Cardiac muscle cell (in vitro differentiated cells and primary cell): Measurements from ENCODE around the gene XKR8. TPM values are rescaled to one million over a fixed set of nuclear protein-coding genes. Genes with fewer than 3 reads are reported as not detected.

Experiments
- DNase-seq, 2 donors: peaks; one replicate each; pipeline versions ENCODE4 v3.0.0 to v3.0.0-alpha.2; 2010 to 2017; ENCODE audit warnings: low read depth in 1 of 2, low spot score in 1 of 2
- H3K27ac ChIP-seq: fragments of 200-600 bp; sonication (generic); 2 replicates; pipeline ENCODE4 v1.5.1; 2016
- H3K27me3 ChIP-seq: fragments of 200-600 bp; sonication (generic); 2 replicates; pipeline ENCODE4 v1.6.0; 2016; ENCODE audit warnings: control low read depth
- H3K36me3 ChIP-seq: fragments of 200-600 bp; sonication (generic); 2 replicates; pipeline ENCODE4 v1.5.1; 2016; ENCODE audit warnings: control low read depth
- H3K4me1 ChIP-seq: fragments of 200-600 bp; sonication (generic); 2 replicates; pipeline ENCODE4 v1.8.1; 2017; ENCODE audit warnings: low read depth, mild to moderate bottlenecking, mixed run types
- H3K4me3 ChIP-seq: fragments of 200-600 bp; sonication (generic); 2 replicates; pipeline ENCODE4 v1.5.1; 2016; ENCODE audit warnings: mild to moderate bottlenecking
- H3K9me3 ChIP-seq: fragments of 200-600 bp; sonication (generic); 2 replicates; pipeline ENCODE4 v1.5.1; 2017; ENCODE audit warnings: low read depth, mild to moderate bottlenecking, control low read depth
- CTCF ChIP-seq: IDR thresholded peaks from 2 replicates; pipeline ENCODE4 v1.5.1; 2012; ENCODE audit warnings: low read depth, mild to moderate bottlenecking, low read length
- polyA plus RNA-seq: library from polyadenylated mRNA; unstranded; fragments of >200 nt; fragmentation: Nextera tagmentation; extraction: Ambion mirVana; gene quantifications from 2 replicates; pipeline ENCODE4 v1.2.1, GENCODE V29; 2016
- total RNA-seq: library from RNA; depleted of rRNA; stranded (reverse); fragments of >200 nt; gene quantifications from 2 replicates; pipeline ENCODE4 v1.2.3, GENCODE V29; 2016

The XKR8 gene
- total and polyA plus RNA-seq, 2 experiments from 2014 or later = 13.7 to 17.5 TPM

- Histone ChIP-seq H3K4me1 (no peaks in the 10 kb centered on the region), H3K27ac (no peak overlapping the region), H3K4me3 (no peak overlapping the region), H3K9me3 (no peaks in the 10 kb centered on the region), H3K27me3 (no peaks in the 10 kb centered on the region), H3K36me3 (no peaks in the 10 kb centered on the region)
- no peak for DNase-seq
- no peak for TF ChIP-seq CTCF
Observed at GRCh38 chr1:27931184-27931583, 28.6 kb upstream of the XKR8 start.

GRCh38 chr1:27931759-27932158 is 28.0 kb upstream of the XKR8 start:
- Histone ChIP-seq H3K27ac (no peak overlapping the region), H3K36me3 (no peaks in the 10 kb centered on the region), H3K27me3 (no peaks in the 10 kb centered on the region), H3K9me3 (no peaks in the 10 kb centered on the region), H3K4me1 (no peaks in the 10 kb centered on the region), H3K4me3 (no peak overlapping the region)
- DNase-seq = peak in 1 of 2 donors; percentile 32
- no peak for TF ChIP-seq CTCF

- peak in 1 of 2 donors; percentile 67 for DNase-seq
- no peaks in the 10 kb centered on the region for H3K27me3 ChIP-seq
- H3K4me3 ChIP-seq = peak within 1 kb of the TSS; percentile 21
- no peak within 1 kb of the TSS for H3K27ac ChIP-seq
- no peaks in the 10 kb centered on the region for H3K4me1 ChIP-seq
- TF ChIP-seq CTCF = no peak
- H3K9me3 ChIP-seq = no peaks in the 10 kb centered on the region
- no peaks in the 10 kb centered on the region for H3K36me3 ChIP-seq
Observed at GRCh38 chr1:27934818-27935549, 24.8 kb upstream of the XKR8 start, which contains the start of gene SMPDL3B. TSS of gene SMPDL3B (plus strand) at chr1:27935000. CDS start at chr1:27935184, 184 bp downstream.

GRCh38 chr1:27935721-27936120 is 24.1 kb upstream of the XKR8 start:
- TF ChIP-seq CTCF = no peak
- Histone ChIP-seq H3K27me3 (no peaks in the 10 kb centered on the region), H3K27ac (no peak overlapping the region), H3K4me1 (no peaks in the 10 kb centered on the region), H3K4me3 (peak overlapping the region; percentile 21), H3K36me3 (no peaks in the 10 kb centered on the region), H3K9me3 (no peaks in the 10 kb centered on the region)
- no peak for DNase-seq

GRCh38 chr1:27936370-27936769 is 23.4 kb upstream of the XKR8 start:
- H3K9me3 ChIP-seq = no peaks in the 10 kb centered on the region
- no peaks in the 10 kb centered on the region for H3K36me3 ChIP-seq
- no peak for TF ChIP-seq CTCF
- no peak overlapping the region for H3K4me3 ChIP-seq
- H3K4me1 ChIP-seq = peaks cover 1% of the 10 kb centered on the region
- no peak for DNase-seq
- H3K27ac ChIP-seq = no peak overlapping the region
- H3K27me3 ChIP-seq = no peaks in the 10 kb centered on the region
